ENCODE measurements around the gene SEC63.

Gene SEC63

GRCh38 chr6:107985701-107986100 is 27.7 kb upstream of the SEC63 start:
- no peak overlapping the region for H3K4me3 ChIP-seq (ENCODE audit: low read depth, low read length)
- DNase-seq (ENCODE audit: low read depth) = no peak
- TF ChIP-seq CTCF (IDR thresholded peaks at IDR 0.05; ENCODE audit: low read depth, low read length, missing control alignments) = no peak

- H3K4me3 ChIP-seq (ENCODE audit: low read depth, low read length) = no peak overlapping the region
- no peak for DNase-seq (ENCODE audit: low read depth)
- TF ChIP-seq CTCF (IDR thresholded peaks at IDR 0.05; ENCODE audit: low read depth, low read length, missing control alignments) = no peak
Observed at GRCh38 chr6:107983811-107984210, 25.8 kb upstream of the SEC63 start.

GRCh38 chr6:107982486-107982885 is 24.5 kb upstream of the SEC63 start:
- no peak for DNase-seq (ENCODE audit: low read depth)
- no peak for TF ChIP-seq CTCF (IDR thresholded peaks at IDR 0.05; ENCODE audit: low read depth, low read length, missing control alignments)
- H3K4me3 ChIP-seq (ENCODE audit: low read depth, low read length) = no peak overlapping the region

- TF ChIP-seq CTCF (IDR thresholded peaks at IDR 0.05; ENCODE audit: low read depth, low read length, missing control alignments) = no peak
- H3K4me3 ChIP-seq (ENCODE audit: low read depth, low read length) = no peak overlapping the region
- no peak for DNase-seq (ENCODE audit: low read depth)
Observed at GRCh38 chr6:107981695-107982094, 23.7 kb upstream of the SEC63 start.

- no peak for DNase-seq (ENCODE audit: low read depth)
- TF ChIP-seq CTCF (IDR thresholded peaks at IDR 0.05; ENCODE audit: low read depth, low read length, missing control alignments) = peak; percentile 15
- no peak overlapping the region for H3K4me3 ChIP-seq (ENCODE audit: low read depth, low read length)
Observed at GRCh38 chr6:107977283-107977682, 19.3 kb upstream of the SEC63 start.

GRCh38 chr6:107976155-107976783 is 18.3 kb upstream of the SEC63 start:
- H3K4me3 ChIP-seq (ENCODE audit: low read depth, low read length) = no peak overlapping the region
- DNase-seq (ENCODE audit: low read depth) = no peak
- no peak for TF ChIP-seq CTCF (IDR thresholded peaks at IDR 0.05; ENCODE audit: low read depth, low read length, missing control alignments)

- no peak for DNase-seq (ENCODE audit: low read depth)
- TF ChIP-seq CTCF (IDR thresholded peaks at IDR 0.05; ENCODE audit: low read depth, low read length, missing control alignments) = no peak
- H3K4me3 ChIP-seq (ENCODE audit: low read depth, low read length) = no peak overlapping the region
Observed at GRCh38 chr6:107973594-107973993, 15.6 kb upstream of the SEC63 start.
